ENCODE measurements around the gene HAUS2.
"Not testable (repeated sequence)": the region's sequence is repeated elsewhere in the genome, so short reads cannot be mapped to it uniquely, and the experiment has no call there.

Gene HAUS2

DNA sequence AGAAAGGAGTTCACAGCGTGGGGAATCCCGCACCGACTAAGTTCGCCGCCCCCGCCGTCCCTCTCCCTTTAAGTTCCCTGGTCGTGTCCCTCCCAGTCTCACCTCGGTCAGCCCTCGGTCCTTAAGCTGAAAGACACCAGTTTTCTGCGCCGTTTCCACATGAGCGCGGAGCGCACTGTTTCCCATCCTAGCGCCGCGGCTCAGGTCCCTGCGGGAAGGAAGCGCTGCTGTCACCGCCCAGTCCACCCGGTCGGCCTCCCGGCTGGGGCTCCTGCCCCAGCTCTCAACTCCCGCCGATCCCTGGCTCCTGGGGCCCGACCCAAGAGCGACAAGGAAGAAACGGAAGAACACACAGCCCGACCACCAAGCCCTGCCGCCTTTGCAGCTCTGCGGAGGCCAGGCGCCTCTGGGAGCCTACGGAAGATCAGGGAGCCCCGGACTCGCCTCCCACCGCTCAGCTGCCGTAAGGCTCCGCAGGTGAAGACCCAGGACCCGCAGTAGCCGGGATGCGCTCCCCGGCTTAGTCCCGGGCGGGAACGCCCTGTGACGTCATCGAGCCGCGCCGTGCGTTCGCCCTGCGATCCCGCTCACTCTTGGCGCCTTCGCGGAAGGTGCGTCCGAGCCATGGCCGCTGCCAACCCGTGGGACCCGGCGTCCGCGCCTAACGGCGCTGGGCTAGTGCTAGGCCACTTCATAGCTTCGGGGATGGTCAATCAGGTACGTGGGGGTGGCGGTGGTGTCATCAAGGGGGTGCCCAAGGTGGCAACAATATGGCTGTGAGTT, at the start of gene HAUS2, which contains the start of gene LRRC57:
Gene HAUS2, plus strand, starts transcription at position 590 of the 783 bp plus-strand sequence. Its CDS starts 35 bp downstream, at position 625.
Gene LRRC57, minus strand, starts transcription at position 545 of the 783 bp plus-strand sequence. Its CDS starts 359 bp downstream, at position 186.
- DNase-seq (ENCODE audit: low spot score) = peak; percentile 82

DNA sequence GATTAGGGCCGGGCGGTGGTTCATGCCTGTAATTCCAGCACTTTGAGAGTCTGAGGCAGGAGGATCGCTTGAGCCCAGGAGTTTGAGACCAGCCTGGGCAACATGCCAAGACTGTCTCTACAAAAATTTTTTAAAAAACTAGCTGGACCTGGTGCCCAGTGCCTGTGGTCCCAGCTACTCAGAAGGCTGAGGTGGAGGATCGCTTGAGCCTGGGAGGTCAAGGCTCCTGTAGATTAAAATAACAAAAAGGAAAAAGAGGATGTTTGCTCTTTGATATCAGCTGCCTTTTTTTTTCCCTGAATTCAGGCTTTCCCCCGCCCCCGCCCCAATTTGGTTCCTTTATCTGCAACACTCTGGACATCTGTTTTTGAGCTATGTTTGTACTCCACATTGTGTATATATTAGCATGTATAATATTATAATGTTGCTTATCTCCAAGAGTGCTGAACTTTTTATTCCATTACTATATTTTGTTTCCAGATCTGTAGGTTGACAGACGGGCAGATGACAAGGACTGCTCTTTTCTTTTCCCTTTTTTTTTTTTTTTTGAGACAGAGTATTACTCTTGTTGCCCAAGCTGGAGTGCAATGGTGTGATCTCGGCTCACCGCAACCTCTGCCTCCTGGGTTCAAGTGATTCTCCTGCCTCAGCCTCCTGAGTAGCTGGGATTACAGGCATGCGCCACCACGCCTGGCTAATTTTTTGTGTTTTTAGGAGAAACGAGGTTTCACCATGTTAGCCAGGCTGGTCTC, 48.6 kb upstream of the HAUS2 start:
- DNase-seq (ENCODE audit: low spot score) = no peak

DNA sequence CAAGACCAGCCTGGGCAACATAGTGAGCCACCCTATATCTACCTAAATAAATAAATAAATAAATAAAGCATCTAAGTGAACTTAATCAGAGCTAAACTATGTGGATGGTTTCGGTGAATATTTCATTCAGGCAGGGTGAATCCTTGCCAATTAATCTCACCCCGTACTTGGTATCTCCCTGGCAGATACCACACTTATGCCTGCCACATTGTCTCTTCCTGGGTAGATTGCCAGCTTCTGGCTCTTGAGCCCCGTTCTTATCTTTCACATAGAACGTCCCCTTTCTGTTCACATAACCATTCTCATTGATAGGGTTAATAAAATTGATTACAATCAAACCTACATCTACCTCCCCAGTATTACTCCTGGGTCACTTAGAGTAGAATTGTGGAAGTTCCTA, 46.2 kb upstream of the HAUS2 start:
- DNase-seq (ENCODE audit: low spot score) = no peak

- no peak for DNase-seq (ENCODE audit: low spot score)
Measured at GRCh38 chr15:42503825-42504224, 44.8 kb upstream of the HAUS2 start.

GRCh38 chr15:42504631-42505030, 44.0 kb upstream of the HAUS2 start:
- no peak for DNase-seq (ENCODE audit: low spot score)

DNA sequence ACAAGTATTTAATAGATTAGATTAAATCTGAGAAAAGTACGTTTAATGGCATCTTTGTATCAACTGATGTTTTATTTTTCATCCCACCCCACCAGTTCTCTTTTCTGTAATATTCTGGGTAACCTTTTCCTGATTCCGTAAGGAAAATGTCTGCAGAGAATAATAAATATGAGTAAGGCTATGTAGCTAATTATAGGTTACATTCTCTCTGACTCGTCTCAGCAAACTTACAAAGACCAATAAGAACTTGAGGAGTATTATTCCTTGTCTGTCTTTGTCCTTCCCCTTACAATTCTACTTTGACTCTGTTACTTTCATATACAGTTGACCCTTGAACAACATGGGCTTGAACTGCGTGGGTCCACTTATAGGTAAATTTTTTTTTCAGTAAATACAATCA, 41.1 kb upstream of the HAUS2 start:
- no peak for DNase-seq (ENCODE audit: low spot score)

- DNase-seq (ENCODE audit: low spot score) = no peak
Measured at GRCh38 chr15:42508263-42508690, 40.4 kb upstream of the HAUS2 start.

DNA sequence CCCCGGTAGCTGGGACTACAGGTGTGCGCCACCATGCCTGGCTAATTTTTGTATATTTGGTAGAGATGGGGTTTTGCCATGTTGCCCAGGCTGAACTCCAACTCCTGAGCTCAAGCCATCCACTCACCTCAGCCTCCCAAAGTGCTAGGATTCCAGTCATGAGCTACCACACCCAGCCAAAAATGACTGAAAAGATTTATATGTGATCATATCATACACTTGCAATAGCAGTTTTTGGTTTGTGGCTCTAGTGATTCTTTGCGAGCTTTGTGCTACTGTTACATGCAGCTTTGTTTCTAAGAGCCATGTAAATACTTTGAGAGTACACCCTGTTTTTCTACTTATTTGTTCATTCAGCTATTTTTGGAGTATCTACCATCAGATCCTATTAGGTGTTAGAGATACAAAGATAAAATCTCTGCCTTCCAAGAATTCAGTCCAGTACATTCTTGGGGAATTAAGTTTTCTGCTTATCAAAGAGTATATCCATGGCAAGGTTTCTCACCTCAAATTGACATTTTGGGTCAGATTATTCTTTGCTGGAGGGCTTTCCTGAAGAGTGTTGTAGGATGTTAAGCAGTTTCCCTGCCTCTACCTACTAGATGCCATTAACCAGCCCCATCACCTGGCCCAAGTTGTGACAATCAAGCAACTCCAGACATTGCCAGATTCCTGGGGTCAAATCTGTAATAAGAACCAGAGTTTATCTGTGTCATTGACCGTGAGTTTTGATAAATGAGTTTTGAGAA, 38.2 kb upstream of the HAUS2 start:
- DNase-seq (ENCODE audit: low spot score) = no peak

GRCh38 chr15:42511007-42511391, 37.6 kb upstream of the HAUS2 start:
- no peak for DNase-seq (ENCODE audit: low spot score)

DNA sequence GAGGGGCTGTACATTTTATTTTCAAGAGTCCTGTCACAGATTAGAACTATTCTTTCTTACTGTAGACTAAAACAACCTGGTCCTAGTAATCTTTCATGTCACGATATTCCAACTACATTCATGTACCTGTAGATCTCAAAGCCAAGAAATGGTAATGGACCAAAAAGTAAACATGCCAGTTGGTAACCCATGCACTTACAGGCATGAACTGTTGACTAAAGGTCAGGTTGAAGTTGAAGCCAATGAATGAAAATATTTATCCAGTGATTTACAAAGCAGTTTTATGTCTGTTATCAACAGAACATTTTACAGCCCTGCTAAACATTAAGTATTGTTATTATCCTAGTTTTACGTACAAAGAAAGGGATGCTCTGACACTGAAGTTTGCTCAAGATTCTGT, 25.3 kb upstream of the HAUS2 start:
- no peak for DNase-seq (ENCODE audit: low spot score)

- DNase-seq (ENCODE audit: low spot score) = no peak
Measured at GRCh38 chr15:42528970-42529369, 19.7 kb upstream of the HAUS2 start.

- no peak for DNase-seq (ENCODE audit: low spot score)
Measured at GRCh38 chr15:42533246-42533645, 15.4 kb upstream of the HAUS2 start.

DNA sequence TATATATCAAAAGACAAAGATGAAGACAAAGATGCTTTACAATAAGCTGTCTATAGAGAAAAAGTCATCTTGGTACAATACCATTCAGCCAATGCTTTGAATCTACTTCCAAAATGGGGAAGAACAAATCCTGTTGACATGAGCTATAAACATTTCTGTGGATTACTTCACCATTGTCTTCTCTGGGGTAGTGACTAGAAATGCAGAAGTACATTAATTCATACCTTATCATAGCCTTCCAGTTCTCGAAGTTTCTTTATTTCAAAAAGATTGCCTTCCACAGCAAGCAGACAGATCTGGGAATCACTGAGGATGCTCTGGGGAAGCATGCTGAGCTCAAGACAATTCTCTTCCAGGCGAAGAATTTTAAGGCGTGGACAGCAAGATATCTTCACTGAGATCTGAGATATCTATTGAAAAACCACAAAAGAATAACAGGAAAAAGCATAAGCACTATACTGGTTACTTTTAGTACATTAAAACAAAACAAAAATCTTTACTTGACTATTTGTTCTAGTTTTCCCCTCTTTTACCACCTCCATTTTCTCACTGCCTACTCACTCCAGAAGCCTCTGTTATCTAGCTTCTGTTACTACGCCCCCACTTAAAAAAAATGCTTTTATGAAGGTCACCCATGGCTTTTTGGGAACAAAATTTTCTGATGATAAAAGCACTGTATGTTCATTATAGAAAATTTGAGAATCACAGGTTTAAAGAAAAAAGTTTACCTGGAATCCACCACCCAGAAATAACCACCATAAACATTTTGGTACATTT, 3.6 kb upstream of the HAUS2 start:
- no peak for DNase-seq (ENCODE audit: low spot score)

- no peak for DNase-seq (ENCODE audit: low spot score)
Measured at GRCh38 chr15:42547918-42548248, 755 bp upstream of the HAUS2 start.

DNA sequence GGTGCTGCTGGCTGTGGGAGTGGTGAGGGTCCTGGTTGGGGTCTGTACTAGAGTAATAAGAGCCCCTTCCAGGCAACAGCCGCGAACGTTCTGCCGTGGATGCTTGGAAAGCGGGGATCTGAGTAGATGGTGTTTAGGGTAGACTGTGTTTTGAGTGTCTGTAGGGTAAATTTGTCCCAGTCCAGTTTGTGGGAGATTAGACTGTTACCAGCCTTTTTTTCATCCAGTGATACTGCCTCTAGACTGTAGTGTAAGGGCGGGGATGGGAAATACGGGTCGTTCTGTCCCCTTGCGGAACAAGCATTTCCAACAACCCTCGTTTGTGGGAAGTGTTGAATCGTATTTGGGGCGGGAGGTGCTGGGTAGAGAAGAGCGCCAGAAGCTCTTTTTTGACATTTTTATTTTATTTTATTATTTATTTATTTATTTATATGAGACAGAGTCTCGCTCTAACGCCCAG, 424 bp downstream of the HAUS2 start:
- DNase-seq (ENCODE audit: low spot score) = peak; percentile 7

DNA sequence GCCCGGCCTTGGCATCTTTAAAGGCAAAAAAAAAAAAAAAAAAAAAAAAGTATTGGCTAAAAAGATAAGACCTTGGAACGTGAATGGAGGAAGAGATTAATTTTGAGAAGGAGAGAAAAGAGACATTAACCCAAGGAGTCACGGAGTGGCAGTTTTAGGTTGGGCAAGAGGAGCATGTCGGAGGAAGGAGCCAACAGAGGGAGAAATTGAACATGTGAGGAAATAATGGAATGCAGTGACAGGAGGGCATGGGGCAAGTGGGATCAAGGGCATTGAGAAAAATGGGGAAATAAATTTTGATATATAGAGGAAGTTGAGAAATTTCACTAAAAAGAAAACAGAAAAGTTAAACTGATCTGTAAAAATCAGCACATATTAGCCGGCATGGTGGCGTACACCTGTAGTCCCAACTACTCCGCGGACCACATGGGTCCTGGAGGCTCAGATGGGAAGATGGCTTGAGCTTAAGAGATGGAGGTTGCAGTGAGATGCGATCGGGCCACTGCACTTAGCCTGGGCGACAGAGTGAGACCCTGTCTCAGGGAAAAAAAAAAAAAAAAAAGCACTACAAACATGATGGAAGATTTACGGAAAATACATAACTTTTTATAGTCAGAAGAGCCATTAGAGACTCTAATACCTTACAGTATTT, 1.2 kb downstream of the HAUS2 start:
- DNase-seq (ENCODE audit: low spot score) = no peak

DNA sequence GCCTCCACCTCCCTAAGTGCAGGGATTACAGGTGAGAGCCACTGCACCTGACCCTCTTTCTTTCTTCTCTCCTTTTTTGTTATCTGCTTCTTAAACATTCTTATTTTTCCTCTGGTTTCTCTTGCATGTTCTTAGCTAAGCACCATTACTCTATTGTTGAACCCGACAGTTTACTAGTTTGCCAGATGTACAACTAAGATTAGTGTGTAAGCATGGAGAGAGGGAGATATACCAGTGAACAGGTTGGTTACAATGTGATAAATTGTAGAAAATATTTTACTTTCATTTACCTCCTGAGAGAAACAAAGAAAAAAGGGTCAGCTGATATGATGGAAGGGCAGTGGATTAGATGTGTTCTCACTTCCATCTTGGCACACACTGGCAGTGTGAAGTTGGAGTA, 4.9 kb downstream of the HAUS2 start:
- no peak for DNase-seq (ENCODE audit: low spot score)

GRCh38 chr15:42556550-42557207, 8.0 kb downstream of the HAUS2 start:
- not testable (repeated sequence) for DNase-seq (ENCODE audit: low spot score)

GRCh38 chr15:42558739-42559138, 10.1 kb downstream of the HAUS2 start:
- DNase-seq (ENCODE audit: low spot score) = no peak

GRCh38 chr15:42575188-42576039, 26.8 kb downstream of the HAUS2 start, which contains the start of gene STARD9:
Gene STARD9, plus strand, starts transcription at chr15:42575606. Its CDS starts 110 bp downstream, at chr15:42575716.
- peak; percentile 94 for DNase-seq (ENCODE audit: low spot score)
